Jurkat, Clone E6-1 (cell line): ENCODE data around the gene GAST. TPM values are rescaled to one million over a fixed set of nuclear protein-coding genes. Genes with fewer than 3 reads are reported as not detected.
A peak's percentile ranks its signal among the peaks of the same experiment; 100 is the strongest.
"Not testable (repeated sequence)": the region's sequence is repeated elsewhere in the genome, so short reads cannot be mapped to it uniquely, and the experiment has no call there.

Experiments
- DNase-seq: peaks from one replicate; pipeline ENCODE4 v3.0.0-alpha.2; 2011; ENCODE audit warnings: low read depth, low spot score
- H3K4me3 ChIP-seq: 2 replicates; pipeline ENCODE4 v1.5.1; 2011; ENCODE audit warnings: mild to moderate bottlenecking, low read length, control low read depth, moderate library complexity
- polyA plus RNA-seq: library from polyadenylated mRNA; unstranded; fragments of >200 nt; gene quantifications from one replicate; pipeline ENCODE4 v1.2.1, GENCODE V29; 2012; ENCODE audit warnings: missing spikeins; ENCODE audit not compliant: insufficient read length, insufficient read depth

The GAST gene
- polyA plus RNA-seq, result not detected

DNA sequence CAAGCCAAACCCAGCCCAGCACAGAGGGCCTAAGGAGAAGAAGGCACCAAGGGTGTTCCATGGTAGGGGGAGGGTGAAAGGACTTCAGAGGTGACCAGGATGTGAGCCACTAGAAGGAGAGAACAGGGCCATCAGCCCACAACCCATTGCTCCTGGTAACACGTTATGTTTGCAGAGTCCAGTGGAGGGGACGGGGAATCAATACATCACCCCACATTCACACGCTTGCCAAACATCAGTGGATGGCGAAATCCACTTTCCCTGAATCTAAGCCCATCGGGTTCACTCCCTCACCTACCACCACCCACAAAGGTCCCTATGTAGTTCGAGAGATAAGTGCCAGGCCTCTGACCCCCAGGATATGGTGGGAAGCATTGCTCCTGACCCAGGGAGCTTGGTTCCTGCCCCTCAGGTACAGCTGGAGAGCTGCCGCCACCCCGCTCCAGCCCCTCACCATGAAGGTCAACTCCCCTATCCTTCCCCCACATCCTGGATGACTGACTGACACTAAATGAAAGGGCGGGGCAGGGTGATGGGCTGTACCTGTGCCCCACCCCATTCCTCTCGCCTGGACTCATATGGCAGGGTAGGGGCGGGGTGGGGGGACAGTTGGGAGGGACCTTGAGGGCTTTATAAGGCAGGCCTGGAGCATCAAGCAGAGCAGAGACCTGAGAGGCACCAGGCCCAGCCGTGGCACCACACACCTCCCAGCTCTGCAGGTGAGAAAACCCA lies at the start of gene GAST:
GAST (plus strand) TSS at position 663 of the 732 bp plus-strand sequence. CDS start 3,106 bp downstream, outside the sequence.
- no peak within 1 kb of the TSS for H3K4me3 ChIP-seq

DNA sequence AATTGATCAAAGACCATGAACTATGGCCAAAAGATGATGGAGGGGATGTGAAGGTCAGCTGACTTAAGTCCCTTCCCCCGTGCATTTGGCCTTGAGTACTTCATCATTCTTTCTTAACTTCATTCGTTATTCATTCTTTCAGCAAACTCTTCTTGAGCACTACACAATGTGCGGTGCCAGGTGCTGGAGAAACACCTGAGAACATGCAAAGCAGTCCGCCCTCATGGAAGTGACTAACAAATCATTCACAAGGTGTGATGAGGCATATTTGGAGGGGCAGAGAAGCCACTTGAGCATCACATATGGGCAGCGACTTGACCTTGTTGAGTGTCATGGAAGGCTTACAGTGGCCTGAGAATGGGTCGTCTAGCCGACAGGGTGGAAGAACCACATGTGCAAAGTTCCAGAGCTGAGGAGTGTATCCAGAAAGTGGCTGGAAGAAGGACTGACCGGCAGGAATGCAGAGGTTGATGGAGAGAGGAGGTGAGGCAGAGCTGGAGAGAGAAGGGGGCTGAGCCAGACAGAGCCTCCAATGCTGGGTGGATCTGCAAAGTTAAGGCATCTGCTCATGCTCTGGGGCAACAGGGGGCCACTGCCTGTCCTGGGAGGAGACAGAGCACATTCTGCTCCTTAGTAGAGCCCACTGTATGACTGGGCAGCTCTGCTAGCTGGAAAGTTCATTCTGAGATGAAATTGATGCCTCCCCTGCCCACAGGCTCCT lies 48.5 kb upstream of the GAST start:
- no peak overlapping the region for H3K4me3 ChIP-seq
- DNase-seq, result no peak

More for the DNA sequence above, at the start of gene GAST:
- DNase-seq, result no peak

- no peak for DNase-seq
- H3K4me3 ChIP-seq, result no peak overlapping the region
Observed at GRCh38 chr17:41664172-41664457, 48.0 kb upstream of the GAST start.

DNA sequence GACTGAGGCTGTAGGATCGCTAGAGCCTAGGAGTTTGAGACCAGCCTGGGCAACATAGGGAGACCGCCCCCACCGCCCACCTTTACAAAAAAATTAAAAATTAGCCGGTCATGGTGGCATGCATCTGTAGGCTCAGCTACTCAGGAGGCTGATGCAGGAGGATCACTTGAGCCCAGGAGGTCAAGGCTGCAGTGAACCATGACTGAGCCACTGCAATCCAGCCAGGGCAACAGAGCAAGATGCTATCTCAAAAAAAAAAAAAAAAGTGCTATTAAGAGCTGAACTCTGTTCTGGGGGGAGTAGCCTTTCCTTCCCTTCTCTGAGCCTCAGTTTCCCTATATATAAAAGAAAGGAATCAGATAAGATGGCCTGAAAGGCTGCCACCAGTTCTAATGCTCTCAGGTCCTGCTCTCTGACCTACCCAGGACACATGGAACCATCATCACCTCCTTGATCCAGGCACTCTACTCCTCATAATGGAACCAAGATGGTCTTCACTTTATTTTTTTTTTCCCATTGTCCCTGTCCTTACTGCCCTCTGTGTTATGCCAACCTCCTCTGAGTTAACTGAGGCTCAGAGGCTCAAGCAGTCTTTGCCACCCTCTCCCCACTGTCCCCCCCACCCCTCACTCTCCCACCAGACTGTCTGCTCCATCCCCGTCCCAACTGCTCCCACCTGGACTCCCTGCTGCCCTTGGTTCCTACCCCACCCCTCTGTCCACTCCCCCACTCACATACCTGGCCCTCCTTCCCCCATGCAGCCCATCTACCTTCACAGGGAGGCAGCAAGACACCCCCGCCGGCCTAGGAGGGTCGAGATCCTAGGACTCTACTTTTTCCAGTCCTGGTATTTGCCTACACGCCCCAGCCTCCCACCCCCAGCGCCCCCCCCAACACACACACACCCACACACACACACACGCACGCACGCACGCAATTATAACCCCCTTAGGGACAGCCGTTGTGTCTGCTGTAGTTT lies 47.3 kb upstream of the GAST start:
- peak overlapping the region; percentile 60 for H3K4me3 ChIP-seq

DNA sequence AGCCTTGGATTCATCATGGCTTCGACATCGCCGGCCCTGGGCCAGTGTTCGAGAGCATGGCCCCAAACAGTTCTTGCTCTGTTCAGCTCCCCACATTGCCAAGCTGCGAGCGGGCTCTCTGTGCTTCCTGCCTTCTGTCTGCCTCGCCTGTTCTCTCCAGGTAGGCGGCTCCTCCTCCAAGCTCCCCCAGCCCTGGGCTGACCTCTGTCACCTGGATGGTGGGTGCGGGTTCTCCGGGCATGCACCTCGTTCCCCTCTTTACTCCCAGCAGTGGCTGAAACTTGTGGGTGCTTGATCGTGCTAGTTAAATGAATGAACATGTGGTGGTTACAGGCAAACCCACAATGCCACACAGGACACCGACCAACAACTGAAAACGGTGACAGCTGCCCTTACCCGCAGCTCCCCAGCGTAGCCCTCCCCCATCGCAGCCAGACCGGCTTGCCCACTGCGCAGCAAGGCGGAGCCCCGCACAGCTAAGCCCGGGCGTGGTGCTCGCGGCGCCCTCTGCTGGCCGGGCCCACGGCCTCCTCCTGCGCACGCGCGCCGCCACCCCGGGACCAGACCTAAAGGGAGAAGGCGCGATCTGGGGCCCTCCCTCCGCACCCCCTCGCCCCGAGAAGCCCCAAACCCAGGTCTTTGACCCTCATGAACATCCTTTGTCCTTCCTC lies 46.4 kb upstream of the GAST start:
- peak overlapping the region; percentile 60 for H3K4me3 ChIP-seq
- DNase-seq, result peak; percentile 76

More for the DNA sequence above, 47.3 kb upstream of the GAST start:
- no peak for DNase-seq

- DNase-seq, result no peak
- H3K4me3 ChIP-seq, result peak overlapping the region; percentile 60
Observed at GRCh38 chr17:41666237-41666641, 45.9 kb upstream of the GAST start.

DNA sequence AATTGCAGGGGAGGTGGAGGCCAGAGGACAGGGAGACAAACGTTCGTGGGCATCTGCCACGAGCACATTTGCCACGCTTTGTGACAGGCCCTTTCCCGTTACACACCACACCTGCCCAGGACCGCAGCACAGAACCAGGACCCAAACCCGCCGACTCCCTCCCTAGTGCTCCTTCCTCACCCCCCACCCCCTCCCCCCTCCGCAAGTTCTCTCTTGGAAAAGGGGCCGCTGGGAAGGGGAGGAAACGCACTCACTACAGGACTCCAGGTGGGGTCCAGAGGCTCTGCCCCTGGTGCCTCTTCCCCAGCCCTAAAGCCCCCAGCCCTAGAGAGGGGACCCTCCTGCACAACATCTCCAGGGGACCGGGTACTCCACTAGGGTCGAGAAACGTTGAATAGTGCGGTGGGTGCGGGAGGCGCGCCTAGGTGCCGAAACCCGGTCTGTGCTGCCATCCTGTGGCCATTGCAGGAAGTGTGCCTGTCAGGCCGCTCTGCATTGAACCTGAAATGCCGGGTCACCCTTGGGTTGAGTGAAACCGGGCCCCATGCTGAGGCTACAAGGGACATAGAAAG lies 45.3 kb upstream of the GAST start:
- DNase-seq, result peak; percentile 66
- peak overlapping the region; percentile 60 for H3K4me3 ChIP-seq

- DNase-seq, result no peak
- H3K4me3 ChIP-seq, result no peak overlapping the region
Observed at GRCh38 chr17:41667280-41668041, 44.7 kb upstream of the GAST start.

DNA sequence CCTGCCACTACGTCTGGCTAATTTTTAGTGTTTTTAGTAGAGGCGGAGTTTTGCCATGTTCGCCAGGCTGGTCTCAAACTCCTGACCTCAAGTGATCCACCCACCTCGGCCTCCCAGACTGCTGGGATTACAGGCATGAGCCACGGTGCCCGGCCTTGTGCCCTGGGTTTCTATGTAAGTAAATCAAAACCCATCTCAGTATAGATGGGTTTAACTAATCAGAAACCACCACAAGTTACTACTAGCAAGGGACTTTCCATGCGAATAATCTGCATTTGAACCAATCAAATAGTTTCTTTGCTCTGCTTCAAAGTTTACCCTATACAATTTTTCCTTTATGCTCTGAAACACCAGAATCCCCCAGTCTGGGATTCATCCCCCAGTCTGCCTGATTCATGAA lies 40.0 kb upstream of the GAST start:
- DNase-seq, result no peak
- H3K4me3 ChIP-seq, result no peak overlapping the region

DNA sequence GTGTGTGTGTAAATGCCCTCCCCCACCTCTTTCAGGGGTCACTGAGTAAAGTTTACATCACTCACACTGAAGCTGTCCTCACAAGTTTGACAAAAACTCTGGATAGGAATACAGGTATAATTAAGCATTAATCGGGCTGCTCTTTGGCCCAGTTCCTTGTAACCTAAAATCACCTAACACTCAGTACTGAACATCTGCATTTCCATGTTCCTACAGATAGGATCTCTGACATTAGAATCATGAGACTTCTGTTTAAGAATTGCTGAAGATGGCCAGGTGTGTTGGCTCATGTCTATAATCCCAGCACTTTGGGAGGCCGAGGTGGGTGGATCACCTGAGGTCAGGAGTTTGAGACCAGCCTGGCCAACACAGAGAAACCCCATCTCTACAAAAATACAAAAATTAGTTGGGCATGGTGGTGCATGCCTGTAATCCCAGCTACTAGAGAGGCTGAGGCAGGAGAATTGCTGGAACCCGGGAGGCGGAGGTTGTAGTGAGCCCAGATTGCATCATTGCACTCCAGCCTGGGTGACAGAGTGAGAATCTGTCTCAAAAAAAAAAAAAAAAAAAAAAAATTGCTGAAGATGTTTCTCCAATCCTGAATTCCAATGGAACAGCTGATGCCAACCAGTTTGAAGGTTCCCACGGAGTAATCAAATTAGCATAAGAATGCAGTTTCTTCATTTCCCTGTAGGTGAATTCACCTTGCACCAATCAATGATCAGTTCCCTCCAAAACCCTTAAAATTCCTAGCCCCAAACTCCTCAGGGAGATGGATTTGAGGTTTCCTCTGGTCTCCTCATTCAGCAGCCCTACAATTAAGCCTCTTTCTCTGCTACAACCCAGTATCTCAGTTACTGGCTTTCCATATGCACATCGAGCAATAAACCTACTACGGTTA lies 36.7 kb upstream of the GAST start:
- H3K4me3 ChIP-seq, DNase-seq: not testable (repeated sequence)

DNA sequence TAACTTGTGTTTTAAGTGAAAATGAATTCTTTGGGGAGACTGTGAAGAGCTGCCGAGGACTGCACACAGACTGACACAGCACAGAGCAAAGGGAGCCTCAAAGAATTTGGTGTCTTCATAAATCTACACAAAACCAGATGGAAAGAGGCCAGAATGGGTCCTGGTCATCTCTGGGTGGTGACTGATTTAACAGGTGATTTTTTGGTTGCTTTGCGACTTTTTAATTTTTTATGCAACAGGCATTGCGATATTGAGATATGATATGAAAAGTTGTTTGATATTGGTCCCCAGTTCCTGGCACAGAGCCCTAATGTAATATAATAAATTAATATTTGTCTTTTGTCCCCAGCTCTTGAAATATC lies 36.1 kb upstream of the GAST start:
- no peak overlapping the region for H3K4me3 ChIP-seq
- no peak for DNase-seq

GRCh38 chr17:41678411-41678906 lies 33.7 kb upstream of the GAST start:
- H3K4me3 ChIP-seq, result peak overlapping the region; percentile 40; the same call in 1 of the 2 replicates
- DNase-seq, result no peak

GRCh38 chr17:41678907-41679739 lies 33.0 kb upstream of the GAST start:
- DNase-seq, result peak; percentile 89
- peak overlapping the region; percentile 40 for H3K4me3 ChIP-seq

DNA sequence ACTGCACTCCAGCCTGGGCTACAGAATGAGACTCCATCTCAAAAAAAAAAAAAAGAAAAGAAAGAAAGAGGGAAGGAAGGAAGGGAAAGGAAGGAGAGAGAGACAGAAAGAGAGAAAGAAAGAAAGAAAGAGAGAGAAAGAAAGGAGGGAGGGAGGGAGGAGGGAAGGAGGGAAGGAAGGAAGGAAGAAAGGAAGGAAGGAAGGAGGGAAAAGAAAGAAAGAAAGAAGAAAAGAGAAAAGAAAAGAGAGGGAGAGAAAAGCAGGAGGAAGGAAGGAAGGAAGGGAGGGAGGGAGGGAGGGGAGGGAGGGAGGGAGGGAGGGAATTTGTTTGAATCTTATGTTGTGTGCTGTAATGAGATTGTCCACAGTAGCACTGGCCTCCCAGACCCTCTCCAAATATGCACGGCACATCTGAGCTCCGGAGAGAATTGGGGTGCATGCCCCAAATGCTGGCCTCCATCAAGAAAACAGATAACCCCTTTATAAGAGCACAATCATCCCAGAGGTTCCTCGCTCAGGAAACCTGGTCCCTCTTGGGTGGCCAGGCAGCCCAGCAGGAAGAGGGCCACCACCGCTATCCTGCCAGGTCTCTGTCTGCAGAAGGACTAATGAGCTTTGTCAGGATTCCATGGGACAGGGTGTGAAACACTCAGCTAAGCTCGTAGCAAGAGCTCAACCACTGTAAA lies 32.2 kb upstream of the GAST start:
- H3K4me3 ChIP-seq, result no peak overlapping the region
- DNase-seq, result no peak

DNA sequence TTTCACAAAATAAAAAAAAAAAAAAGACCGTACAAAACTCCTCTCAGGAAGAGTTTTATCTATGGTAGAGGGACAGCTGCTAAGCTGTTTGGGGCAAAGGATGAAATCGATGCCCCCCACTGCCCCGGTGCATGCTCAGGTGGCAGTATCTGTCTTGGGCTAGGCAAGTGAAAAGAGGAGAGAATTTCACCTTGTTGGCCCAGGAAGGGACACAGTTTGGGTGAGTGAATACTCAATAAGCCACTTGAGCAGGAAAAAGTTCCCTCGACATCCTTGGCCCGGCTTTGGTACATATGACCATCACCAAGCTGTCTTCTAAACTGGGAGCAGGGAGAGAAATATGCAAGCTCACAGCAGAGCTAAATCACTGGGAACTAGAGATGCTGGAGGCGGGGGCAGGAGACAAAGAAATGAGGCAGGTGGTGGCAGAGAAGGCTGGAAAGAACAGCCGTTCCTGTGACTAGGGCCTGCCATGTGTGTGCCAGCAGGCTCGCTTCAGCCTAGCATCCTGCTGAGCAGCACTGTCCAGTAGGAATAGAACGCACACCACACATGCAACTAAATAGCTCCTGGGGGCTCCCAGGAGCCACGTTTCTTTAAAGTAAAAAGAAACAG lies 31.6 kb upstream of the GAST start:
- DNase-seq, result no peak
- H3K4me3 ChIP-seq, result no peak overlapping the region
